Uterus (tissue), 4 donors: ENCODE data around the gene RPS8. TPM values are rescaled to one million over a fixed set of nuclear protein-coding genes. Genes with fewer than 3 reads are reported as not detected.
"Not testable (repeated sequence)": the region's sequence is repeated elsewhere in the genome, so short reads cannot be mapped to it uniquely, and the experiment has no call there.

Experiments used
- DNase-seq, 2 donors: peaks; one replicate each; pipeline ENCODE4 v3.0.0-alpha.2; 2019 to 2020
- H3K27ac ChIP-seq, 2 donors: fragments of 200-600 bp; sonication (generic); 1 replicate in 1 of 2; 2 replicates in 1 of 2; pipeline ENCODE4 v1.5.1; 2016 to 2018
- H3K27me3 ChIP-seq, 2 donors: fragments of 200-600 bp; sonication (generic); one replicate each; pipeline ENCODE4 v1.5.1; 2018 to 2019; ENCODE audit warnings: control low read depth in 1 of 2
- H3K36me3 ChIP-seq, 2 donors: fragments of 200-600 bp; sonication (generic); one replicate each; pipeline ENCODE4 v1.5.1; 2019; ENCODE audit warnings: control low read depth in 1 of 2
- H3K4me1 ChIP-seq, 2 donors: fragments of 200-600 bp; sonication (generic); one replicate each; pipeline ENCODE4 v1.5.1; 2018 to 2019; ENCODE audit warnings: control low read depth in 1 of 2
- H3K4me3 ChIP-seq, 2 donors: fragments of 200-600 bp; sonication (generic); 1 replicate in 1 of 2; 2 replicates in 1 of 2; pipeline ENCODE4 v1.5.1; 2018 to 2019; ENCODE audit warnings: mild to moderate bottlenecking in 1 of 2
- H3K9me3 ChIP-seq, 2 donors: fragments of 200-600 bp; sonication (generic); one replicate each; pipeline ENCODE4 v1.5.1; 2019; ENCODE audit warnings: control low read depth in 1 of 2
- CTCF ChIP-seq, 4 experiments: fragments of 200-600 bp in 2 of 4; fragments of 450-650 bp in 2 of 4; sonication (generic) in 2 of 4; IDR thresholded peaks; one replicate each; pipeline ENCODE4 v1.5.1; 2016 to 2019; ENCODE audit warnings: antibody characterized with exemption in 4 of 4, mild to moderate bottlenecking in 2 of 4, moderate library complexity in 1 of 4
- POLR2A ChIP-seq, 2 donors: fragments of 450-650 bp; IDR thresholded peaks; one replicate each; pipeline ENCODE4 v1.6.1; 2016; ENCODE audit warnings: antibody characterized with exemption in 2 of 2, mild to moderate bottlenecking in 1 of 2, moderate library complexity in 1 of 2
- intact Hi-C: fragments of 100-400 bp; cut with DNase I; formaldehyde crosslinking; loops from one replicate; pipeline ENCODE4 v1.15.1; 2023; ENCODE audit warnings: low total_unique reads
- total RNA-seq, 4 donors: library from RNA; depleted of rRNA in 3 of 4; stranded (reverse); fragments of >200 nt in 3 of 4; gene quantifications; one replicate each; pipeline versions ENCODE4 v1.1.0 to v1.2.4, GENCODE V29; 2014 to 2023
- donor health status: DM: yes; HTN: yes; CAD: no.

Gene RPS8
- total RNA-seq, 4 donors from 2014 or later = 2,651 to 7,196 (median 4,456) TPM

GRCh38 chr1:44810101-44810761, 34.9 kb downstream of the RPS8 start:
- peak in 1 of 2 donors; percentile 62 for DNase-seq
- Histone ChIP-seq H3K36me3 (no peaks in the 10 kb centered on the region), H3K27me3 (no peaks in the 10 kb centered on the region), H3K27ac (peak overlapping the region; percentile 99 to 100), H3K4me3 (peak overlapping the region; percentile 21 to 46), H3K4me1 (peaks cover 21 to 56% of the 10 kb centered on the region in 2 donors), H3K9me3 (no peaks in the 10 kb centered on the region)
- TF ChIP-seq CTCF (IDR thresholded peaks at IDR 0.05) (no peak), POLR2A (IDR thresholded peaks at IDR 0.05) (no peak)
- intact Hi-C loops = no loop called here

GRCh38 chr1:44810762-44811105, 35.4 kb downstream of the RPS8 start:
- Histone ChIP-seq H3K4me1 (peaks cover 21 to 55% of the 10 kb centered on the region in 2 donors), H3K27ac (peak overlapping the region; percentile 99 to 100)
- H3K27me3 ChIP-seq, H3K36me3 ChIP-seq, DNase-seq, H3K9me3 ChIP-seq, H3K4me3 ChIP-seq, intact Hi-C loops: not testable (repeated sequence)

- no peaks in the 10 kb centered on the region for H3K27me3 ChIP-seq
- H3K9me3 ChIP-seq = no peaks in the 10 kb centered on the region
- H3K4me3 ChIP-seq = no peak overlapping the region
- peaks cover 21 to 50% of the 10 kb centered on the region in 2 donors for H3K4me1 ChIP-seq
- H3K36me3 ChIP-seq = no peaks in the 10 kb centered on the region
- peak; percentile 11 to 13 for DNase-seq
- peak overlapping the region; percentile 99 to 100 for H3K27ac ChIP-seq
- TF ChIP-seq POLR2A (IDR thresholded peaks at IDR 0.05) (no peak), CTCF (IDR thresholded peaks at IDR 0.05) (no peak)
- intact Hi-C loops = no loop called here
These were observed 35.9 kb downstream of the RPS8 start for GRCh38 chr1:44811234-44811633.

- DNase-seq = peak in 1 of 2 donors; percentile 33
- intact Hi-C loops = no loop called here
These were observed 37.6 kb downstream of the RPS8 start for GRCh38 chr1:44812822-44813543.

GRCh38 chr1:44815926-44816325, 40.6 kb downstream of the RPS8 start:
- H3K9me3 ChIP-seq, H3K36me3 ChIP-seq, H3K27ac ChIP-seq, DNase-seq, intact Hi-C loops, H3K4me3 ChIP-seq, H3K27me3 ChIP-seq: not testable (repeated sequence)
- H3K4me1 ChIP-seq = peaks cover 0 to 15% of the 10 kb centered on the region in 2 donors

More at GRCh38 chr1:44812822-44813543, 37.6 kb downstream of the RPS8 start:
- Histone ChIP-seq H3K27me3 (no peaks in the 10 kb centered on the region), H3K36me3 (no peaks in the 10 kb centered on the region), H3K9me3 (no peaks in the 10 kb centered on the region), H3K4me3 (peak overlapping the region; percentile 27 to 39), H3K27ac (peak overlapping the region; percentile 78 to 99), H3K4me1 (peaks cover 10 to 39% of the 10 kb centered on the region in 2 donors)
- TF ChIP-seq CTCF (IDR thresholded peaks at IDR 0.05) (no peak), POLR2A (IDR thresholded peaks at IDR 0.05) (no peak)

- intact Hi-C loops = no loop called here
- H3K9me3 ChIP-seq = no peaks in the 10 kb centered on the region
- TF ChIP-seq POLR2A (IDR thresholded peaks at IDR 0.05) (no peak), CTCF (IDR thresholded peaks at IDR 0.05) (no peak)
- no peak for DNase-seq
- no peak overlapping the region for H3K4me3 ChIP-seq
- peaks cover 0 to 3% of the 10 kb centered on the region in 2 donors for H3K4me1 ChIP-seq
- H3K36me3 ChIP-seq = no peaks in the 10 kb centered on the region
- no peaks in the 10 kb centered on the region for H3K27me3 ChIP-seq
- H3K27ac ChIP-seq = no peak overlapping the region
These were observed 42.0 kb downstream of the RPS8 start for GRCh38 chr1:44817307-44817706.
